GM10847 (cell line): ENCODE data around the gene MC3R.

Experiments
- POLR2A ChIP-seq: IDR thresholded peaks from 2 replicates; pipeline ENCODE4 v1.6.1; 2011; ENCODE audit not compliant: insufficient read length; ENCODE audit errors: extremely low read depth

The MC3R gene

DNA sequence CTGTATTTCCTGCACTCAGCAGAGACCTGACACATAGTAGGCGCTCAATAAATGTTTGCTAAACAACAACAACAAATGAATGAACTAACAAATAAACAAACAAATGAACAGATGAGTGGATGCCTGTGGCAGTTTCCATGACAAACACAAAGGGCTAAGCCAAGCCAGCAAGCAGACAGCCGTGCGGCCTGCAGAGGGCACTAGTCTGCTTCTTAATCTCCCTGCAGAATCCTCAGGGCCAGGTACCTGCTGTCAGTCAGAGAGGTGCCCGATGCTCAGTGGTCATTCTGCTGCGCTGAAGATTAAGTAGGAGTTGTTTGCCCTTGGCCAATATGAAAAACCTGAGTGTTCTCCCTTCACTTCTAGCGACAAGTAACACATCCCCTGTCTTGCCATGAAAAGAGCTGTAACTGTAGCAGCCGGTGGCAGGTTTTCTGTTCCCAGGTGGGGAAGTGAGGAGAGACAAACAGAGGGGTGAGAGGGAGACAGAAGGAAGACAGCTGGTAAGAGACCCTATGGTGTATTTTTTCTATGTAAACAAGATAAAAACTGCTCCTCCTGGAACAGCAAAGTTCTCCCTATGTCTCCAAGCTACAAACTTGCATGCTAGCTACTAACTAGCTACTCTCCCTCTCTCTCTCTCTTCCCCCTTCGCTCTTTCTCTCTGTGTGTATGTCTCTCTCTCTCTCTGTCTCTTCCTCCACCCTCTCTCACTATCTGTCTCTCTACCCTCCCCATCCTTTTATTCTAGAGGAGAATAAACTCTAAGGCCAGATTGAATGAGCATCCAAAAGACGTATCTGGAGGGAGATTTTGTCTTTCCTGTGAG lies at the start of gene MC3R:
MC3R (plus strand) TSS at position 779 of the 829 bp plus-strand sequence. CDS start 112 bp downstream, outside the sequence.
- no peak for TF ChIP-seq POLR2A

DNA sequence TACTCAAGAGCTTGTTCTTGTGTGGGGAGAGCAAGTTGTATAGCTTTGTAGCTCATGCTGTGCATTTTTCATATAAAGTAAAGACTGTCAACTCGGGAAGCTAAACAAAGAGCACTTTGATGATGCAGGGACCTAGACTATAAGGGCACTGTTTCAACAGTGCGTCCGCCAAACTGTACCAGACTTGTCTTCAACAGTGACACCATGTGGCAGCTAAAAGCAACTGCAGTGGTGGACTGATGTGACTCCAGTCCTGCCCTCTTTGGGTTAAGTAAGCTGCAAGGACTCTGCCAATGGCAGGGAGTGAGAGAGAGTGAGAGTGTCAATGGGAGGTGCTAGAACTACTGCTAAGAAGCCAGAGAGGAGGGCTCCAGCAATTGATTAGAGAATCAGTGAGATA lies 48.1 kb upstream of the MC3R start:
- no peak for TF ChIP-seq POLR2A

DNA sequence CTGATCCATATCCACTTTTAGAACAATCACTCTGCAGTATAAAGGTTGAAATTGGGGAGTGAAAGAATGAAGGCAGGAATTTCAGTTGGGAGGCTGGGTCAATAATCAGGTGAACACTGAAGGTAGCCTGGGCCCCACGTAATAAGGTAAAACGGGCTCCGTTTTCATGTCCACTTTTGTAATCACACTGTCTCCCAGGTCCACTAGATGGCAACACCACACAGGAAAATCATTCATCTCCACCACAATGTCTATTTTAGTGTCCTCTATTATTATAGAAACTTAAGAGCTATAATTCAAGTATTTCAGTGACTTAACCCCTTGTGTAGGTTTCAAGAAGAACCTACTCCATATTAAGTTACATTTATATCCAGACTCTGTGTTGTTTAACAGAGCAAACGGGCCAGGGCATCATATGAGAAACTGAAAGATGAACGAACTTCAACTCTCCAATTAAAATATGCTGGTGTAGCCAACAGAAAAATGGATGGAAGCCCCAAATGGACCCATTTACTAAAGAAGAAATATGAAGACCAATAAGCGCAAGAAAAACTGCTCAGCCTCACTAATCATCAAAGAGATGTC lies 45.9 kb upstream of the MC3R start:
- TF ChIP-seq POLR2A, result no peak

DNA sequence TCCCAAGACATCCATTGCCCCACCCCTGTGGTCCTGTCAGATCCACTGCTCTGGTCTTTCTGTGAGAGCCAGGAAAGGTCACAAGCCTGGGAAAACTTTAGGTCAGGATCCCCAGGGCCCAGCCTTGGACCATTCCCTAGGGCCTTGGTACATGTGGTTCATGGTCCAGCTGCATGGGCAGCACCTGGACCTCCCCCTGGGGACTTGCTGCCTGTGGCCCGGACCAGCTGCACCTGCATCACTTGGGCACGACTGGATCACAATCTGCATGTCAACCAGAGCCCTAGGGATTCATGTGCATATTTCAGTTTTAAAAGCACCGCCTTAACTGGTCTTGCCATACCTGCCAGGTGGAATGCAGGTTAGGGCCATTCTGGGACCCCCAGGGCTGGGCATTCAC lies 44.3 kb upstream of the MC3R start:
- no peak for TF ChIP-seq POLR2A

DNA sequence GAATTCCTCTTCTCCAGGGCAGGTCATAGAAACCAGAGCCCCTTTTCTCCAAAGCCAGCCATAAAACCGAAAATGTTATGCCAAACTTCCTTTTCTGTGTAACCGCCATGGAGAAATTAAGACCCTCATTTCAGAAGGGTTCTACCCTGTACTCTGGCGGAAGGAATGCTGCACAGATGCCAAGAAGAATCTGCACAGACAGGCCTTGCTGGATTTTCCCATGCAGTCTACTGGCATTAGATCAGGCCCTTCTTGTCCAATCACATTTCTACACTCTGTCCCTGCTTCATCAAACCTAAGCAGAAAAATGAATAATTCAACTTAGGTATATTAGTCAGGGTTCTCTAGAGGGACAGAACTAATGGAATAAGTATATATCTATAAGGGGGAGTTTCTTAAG lies 43.2 kb upstream of the MC3R start:
- no peak for TF ChIP-seq POLR2A

DNA sequence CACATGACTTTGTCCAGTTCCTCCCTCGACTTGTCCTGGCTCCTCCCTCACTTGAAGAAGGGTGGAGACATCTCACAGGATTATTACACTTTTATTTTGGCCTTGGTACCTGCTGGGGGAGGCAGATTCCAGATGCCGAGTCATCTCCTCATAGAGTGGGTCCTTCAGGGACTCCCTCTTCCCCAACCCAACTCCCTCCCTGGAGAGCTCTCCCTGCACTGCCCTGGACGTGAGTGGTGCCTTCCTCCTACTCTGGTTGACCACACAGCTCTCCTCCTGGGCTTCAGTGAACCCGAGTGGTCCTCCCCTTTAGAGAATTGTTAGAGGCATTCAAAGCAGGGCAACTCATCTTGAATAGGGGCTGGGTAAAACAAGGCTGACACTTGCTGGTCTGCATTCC lies 40.9 kb upstream of the MC3R start:
- no peak for TF ChIP-seq POLR2A

DNA sequence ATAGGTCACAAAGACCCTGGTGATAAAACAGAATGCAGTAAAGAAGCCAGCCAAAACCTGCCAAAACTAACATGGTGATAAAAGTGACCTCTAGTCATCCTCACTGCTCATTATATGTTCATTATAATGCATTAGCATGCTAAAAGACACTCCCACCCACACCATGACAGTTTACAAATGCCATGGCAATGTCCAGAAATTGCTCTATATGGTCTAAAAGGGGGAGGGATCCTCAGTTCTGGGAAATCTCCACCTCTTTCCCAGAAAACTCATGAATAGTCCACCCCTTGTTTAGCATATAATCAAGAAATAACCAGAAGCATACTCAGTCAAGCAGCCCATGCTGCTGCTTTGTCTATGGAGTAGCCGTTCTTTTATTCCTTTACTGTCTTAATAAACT lies 40.4 kb upstream of the MC3R start:
- TF ChIP-seq POLR2A, result no peak

DNA sequence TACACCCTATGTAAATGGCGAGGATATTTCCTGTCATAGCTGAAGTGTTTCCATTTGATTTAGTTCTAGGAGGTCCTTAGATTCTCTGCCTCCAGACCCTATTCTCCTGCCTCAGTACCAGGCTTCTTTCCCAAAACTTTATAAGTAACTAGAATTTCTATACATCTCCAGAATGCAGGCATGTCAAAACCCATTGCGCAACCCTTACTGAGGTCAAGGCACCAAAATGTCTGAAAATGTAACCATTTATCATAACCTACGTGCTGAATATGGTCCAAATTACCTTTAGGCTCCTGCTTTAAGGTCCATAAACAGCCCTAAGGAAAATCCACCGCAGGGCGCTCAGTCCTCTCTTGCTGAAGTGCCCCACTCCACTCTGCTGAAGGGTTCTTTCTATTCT lies 37.5 kb upstream of the MC3R start:
- TF ChIP-seq POLR2A, result no peak

DNA sequence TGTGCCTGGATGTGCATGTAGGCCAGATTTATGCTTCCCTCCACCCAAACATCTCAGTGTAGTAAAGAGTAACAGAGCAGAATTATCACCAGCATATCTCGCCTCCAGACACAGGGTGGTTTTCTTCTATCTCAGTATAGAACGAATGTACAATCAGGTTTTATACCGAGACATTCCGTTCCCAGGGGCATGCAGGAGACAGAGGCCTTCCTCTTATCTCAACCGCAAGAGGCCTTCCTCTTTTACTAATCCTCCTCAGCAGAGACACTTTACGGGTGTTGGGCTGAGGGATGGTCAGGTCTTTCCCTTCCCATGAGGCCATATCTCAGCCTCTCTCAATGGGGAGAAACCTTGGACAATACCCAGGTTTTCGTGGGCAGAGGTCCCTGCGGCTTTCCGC lies 36.4 kb upstream of the MC3R start:
- no peak for TF ChIP-seq POLR2A

DNA sequence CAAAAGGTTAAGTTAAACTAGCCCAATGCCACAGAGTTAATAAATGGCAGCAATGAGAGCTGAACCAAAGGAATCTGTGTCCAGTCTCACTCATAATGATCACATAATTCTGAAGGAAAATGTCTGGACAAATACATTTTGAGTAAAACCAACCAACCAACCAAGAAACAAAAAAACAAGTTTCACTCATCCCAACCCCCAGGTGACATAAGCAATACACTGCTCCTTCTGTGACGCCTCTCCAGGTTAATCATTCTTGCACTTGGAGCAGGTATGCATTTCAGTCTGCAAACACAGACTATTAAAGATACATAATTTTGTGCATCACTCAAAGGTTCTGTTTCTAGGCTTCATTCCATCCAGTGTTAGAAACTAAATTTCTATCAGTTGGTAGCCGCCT lies 35.2 kb upstream of the MC3R start:
- no peak for TF ChIP-seq POLR2A

DNA sequence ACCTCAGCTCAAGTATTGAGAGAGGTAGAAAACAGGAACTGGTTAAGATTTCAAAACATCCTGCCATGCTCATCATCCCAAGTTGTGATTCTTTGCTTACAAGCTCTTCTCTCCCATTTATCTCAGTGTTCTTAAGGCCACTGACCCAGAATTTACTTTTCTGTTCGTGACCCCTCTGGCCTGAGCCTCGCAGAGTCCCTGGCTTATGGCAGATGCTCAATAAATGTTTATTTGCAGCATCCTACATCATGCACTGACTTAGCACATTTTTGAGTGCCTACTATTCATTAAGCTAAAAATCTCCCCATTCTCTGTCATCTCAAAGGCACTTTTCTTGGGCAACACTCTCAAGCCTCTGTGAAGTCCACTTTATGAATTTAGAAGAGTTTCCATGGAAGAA lies 33.4 kb upstream of the MC3R start:
- no peak for TF ChIP-seq POLR2A

DNA sequence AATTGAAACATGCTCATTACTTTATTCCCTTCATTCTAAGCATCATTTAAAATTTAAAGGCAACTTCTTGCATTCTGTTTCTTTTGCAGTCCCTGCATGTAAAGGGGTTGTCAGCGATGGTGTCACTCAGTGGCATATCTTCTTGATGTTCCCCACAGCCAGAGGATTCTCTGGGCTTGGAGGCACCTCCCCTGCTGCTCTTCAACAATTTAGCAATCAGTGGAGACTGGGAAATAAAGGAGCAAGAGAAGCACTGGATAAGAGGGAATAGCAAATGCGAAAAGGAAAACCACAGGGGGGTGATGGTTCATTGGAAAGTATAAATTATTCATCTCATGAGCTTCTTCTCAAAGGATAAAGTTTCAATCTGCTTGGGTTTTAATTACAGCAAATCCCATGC lies 30.7 kb upstream of the MC3R start:
- TF ChIP-seq POLR2A, result no peak

DNA sequence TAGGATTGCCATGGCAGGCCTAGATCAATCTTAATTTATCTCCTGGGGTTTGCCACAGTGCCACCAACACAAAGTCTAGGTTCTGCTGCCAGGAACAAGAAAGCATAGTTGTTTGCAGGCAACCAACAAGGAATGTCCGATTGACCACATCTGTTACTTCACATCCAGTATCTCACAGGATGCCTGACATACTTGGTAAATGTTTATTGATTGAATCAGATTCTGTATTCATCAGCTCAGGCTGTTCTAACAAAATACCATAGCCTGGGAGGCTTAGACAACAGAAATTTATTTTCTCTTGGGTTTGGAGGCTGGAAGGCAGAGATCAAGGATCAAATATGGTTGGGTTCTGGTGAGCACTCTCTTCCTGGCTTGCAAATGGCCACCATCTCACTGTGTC lies 26.3 kb upstream of the MC3R start:
- TF ChIP-seq POLR2A, result no peak

DNA sequence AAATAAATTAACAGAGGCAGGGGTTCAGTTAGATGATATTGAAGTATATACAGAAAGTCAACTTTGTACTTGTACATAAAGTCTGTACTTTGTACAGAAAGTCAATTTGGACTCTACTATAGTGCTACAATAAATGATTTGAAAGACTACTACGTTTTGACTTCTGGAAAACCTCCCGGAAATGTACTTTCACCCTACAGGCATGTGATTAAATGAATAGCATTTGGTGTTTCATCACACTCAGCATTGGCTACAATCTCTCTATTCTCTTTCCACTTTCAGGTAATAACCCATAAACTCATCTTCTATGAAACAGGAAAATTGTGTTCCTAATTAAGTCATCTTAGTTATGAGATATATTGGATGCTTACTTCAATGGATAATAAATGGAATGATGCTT lies 25.6 kb upstream of the MC3R start:
- no peak for TF ChIP-seq POLR2A

DNA sequence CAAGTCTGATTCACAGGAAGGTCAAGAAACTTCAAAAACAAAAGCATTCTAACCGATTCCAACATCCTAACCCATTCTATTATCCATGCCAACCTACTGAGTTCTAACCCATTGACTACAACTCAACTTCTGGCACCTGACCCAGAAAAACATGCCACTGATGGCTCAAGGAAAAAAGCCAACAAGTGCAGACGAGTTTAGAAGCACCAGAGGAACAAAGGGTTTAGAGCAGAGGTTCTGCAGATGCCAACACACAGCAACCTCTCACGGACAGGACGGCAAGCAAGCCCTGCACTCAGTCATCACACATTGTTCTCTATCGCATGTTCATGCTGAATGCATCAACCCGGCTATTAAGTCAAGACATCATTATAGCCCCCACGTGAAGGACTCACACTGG lies 25.2 kb upstream of the MC3R start:
- TF ChIP-seq POLR2A, result no peak

DNA sequence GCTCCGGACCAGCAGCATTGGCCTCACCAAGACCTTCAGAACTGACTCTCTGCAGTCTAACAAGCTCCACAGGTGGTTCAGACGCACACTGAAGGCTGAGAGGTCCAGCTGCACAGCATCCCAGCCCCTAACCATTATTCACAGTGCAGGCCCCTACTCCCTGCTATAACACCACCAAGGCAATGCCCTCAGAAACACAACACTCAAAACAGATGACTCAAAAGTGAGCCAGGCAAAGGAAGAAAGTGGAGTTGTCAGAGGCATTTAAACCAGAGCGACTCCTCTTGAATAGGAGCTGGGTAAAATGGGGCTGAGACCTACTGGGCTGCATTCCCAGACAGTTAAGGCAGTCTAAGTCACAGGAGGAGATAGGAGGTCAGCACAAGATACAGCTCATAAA lies 20.5 kb upstream of the MC3R start:
- no peak for TF ChIP-seq POLR2A

DNA sequence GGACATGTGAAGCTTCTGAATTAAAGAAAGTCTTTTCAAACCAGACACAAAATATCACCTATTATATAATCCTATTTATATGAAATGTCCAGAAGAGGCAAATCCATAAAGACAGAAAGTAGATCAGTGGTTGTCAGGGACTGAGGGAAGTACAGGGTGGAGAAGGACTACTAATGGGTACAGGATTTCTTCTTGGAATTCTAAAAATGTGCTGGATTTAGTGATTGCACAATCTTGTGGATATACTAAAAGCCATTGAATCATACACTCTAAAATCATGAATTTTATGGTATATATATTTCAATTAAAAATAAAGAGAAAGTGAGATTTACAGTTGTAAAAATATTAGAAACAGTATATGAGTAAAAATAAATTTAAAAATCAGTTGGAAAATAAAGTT lies 18.7 kb upstream of the MC3R start:
- no peak for TF ChIP-seq POLR2A
